Measurements from ENCODE around the gene SLC38A10. TPM values are rescaled to one million over a fixed set of nuclear protein-coding genes. Genes with fewer than 3 reads are reported as not detected.

SLC38A10 gene
- total RNA-seq, 2 donors from 2014 or later, result 83.0 to 129 TPM

DNA sequence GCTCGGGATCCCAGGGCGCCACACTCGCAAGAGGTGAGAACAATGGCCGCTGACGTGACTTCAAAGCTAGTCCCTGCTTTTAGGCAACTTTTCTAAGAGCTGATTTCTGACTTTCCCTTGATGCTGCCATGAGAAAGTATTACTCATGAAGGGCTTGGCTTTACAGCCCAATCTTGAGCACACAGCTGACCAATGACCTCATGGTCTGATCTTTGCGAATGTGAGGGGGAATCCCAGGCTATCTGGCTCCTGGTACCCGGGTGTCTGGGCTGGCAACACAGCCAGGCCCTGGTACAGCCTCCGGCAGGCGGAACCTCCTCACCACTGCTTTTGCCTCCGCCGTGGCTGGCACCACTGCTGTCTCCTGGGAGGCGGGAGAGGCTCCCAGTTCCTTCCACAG is 38.5 kb downstream of the SLC38A10 start:
- TF ChIP-seq, protein P1, sequence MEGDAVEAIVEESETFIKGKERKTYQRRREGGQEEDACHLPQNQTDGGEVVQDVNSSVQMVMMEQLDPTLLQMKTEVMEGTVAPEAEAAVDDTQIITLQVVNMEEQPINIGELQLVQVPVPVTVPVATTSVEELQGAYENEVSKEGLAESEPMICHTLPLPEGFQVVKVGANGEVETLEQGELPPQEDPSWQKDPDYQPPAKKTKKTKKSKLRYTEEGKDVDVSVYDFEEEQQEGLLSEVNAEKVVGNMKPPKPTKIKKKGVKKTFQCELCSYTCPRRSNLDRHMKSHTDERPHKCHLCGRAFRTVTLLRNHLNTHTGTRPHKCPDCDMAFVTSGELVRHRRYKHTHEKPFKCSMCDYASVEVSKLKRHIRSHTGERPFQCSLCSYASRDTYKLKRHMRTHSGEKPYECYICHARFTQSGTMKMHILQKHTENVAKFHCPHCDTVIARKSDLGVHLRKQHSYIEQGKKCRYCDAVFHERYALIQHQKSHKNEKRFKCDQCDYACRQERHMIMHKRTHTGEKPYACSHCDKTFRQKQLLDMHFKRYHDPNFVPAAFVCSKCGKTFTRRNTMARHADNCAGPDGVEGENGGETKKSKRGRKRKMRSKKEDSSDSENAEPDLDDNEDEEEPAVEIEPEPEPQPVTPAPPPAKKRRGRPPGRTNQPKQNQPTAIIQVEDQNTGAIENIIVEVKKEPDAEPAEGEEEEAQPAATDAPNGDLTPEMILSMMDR (IDR thresholded peaks at IDR 0.05), result no peak
- H3K27ac ChIP-seq, result no peak overlapping the region
- peaks cover 29% of the 10 kb centered on the region for H3K36me3 ChIP-seq
- H3K27me3 ChIP-seq (replicated peaks; ENCODE audit: insufficient read depth), result no peaks in the 10 kb centered on the region
- peaks cover 0 to 26% of the 10 kb centered on the region in 2 donors for H3K4me1 ChIP-seq (ENCODE audit: control insufficient read depth in 1 of 2, low read depth in 2 of 2)
- DNase-seq (ENCODE audit: low spot score), result no peak
- no peaks in the 10 kb centered on the region for H3K9me3 ChIP-seq
- no peak overlapping the region for H3K4me3 ChIP-seq
- ATAC-seq (ENCODE audit: insufficient number of reproducible peaks, low FRiP score, low read depth), result no peak

DNA sequence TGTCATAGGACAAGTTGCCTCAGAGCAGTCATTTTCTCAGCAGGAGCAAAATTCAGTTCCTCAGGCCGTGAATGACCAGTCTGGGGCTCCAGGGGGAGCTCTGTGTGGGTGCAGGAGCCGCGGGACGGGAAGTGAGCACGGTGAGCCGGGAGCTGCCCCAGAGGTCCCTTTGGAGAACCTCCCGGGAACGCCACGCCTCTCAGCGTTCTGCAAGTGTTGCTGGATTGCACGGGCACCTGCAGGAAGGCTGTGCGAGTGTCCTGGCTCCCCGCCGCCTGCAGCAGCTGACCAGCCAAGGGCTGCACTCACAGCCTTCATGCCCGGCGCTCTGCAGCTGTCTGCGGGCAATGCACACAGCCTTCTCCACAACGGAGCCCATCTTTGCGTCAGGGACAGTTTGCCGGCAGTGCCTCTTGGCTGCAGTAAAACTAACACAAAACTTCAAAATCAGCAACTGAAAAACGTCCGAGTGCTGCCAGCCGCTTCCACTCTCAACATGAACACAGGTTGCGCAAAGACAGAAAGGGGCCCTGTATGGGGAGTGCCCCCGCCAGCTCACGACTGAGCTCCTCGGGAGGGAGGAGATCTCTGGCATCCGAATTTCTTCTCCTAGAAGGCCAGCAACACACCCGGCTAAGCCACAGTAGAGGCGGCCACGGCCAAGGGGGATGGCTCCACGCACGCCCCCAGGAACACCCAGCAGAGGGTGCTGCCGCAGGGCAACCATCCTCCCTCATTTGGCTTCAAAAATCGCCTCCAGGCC is 40.0 kb downstream of the SLC38A10 start:
- no peaks in the 10 kb centered on the region for H3K9me3 ChIP-seq
- H3K36me3 ChIP-seq, result peaks cover 36% of the 10 kb centered on the region
- TF ChIP-seq, protein P1 (IDR thresholded peaks at IDR 0.05), result peak; percentile 42
- H3K27me3 ChIP-seq (replicated peaks; ENCODE audit: insufficient read depth), result no peaks in the 10 kb centered on the region
- H3K4me1 ChIP-seq (ENCODE audit: control insufficient read depth in 1 of 2, low read depth in 2 of 2), result peaks cover 0 to 26% of the 10 kb centered on the region in 2 donors
- H3K27ac ChIP-seq, result peak overlapping the region in 1 of 2 donors; percentile 49
- peak overlapping the region; percentile 41 for H3K4me3 ChIP-seq
- DNase-seq (ENCODE audit: low spot score), result no peak
- ATAC-seq (ENCODE audit: insufficient number of reproducible peaks, low FRiP score, low read depth), result peak; percentile 13

DNA sequence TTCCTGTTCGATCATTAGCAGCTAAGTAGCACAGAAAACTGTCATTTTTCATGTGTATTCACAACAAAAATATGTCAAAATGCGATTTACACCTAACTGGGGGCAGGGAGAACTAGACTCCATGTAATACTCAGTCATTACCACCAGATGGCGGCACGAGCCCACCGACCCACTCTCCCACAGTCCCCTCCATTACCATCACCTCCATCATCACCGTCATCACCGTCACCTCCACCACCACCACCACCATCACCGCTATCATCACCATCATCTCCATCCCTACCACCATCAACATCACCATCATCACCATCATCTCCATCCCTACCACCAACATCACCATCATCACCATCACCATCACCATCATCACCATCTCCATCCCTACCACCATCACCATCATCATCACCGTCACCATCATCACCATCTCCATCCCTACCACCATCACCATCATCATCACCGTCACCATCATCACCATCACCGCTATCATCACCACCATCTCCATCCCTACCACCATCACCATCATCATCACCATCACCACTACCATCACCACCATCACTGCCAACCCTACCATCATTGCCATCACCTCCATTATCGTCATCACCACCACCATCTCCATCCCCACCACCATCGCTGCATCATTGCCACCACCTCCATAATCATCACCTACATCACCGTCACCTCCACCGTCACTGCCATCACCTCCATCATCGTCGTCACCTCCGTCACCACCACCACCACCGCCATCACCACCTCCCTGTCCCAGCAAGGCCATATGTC is 41.6 kb downstream of the SLC38A10 start:
- peaks cover 23% of the 10 kb centered on the region for H3K36me3 ChIP-seq
- H3K27ac ChIP-seq, result no peak overlapping the region
- H3K9me3 ChIP-seq, result no peaks in the 10 kb centered on the region
- TF ChIP-seq, protein P1 (IDR thresholded peaks at IDR 0.05), result peak; percentile 88
- peaks cover 0 to 26% of the 10 kb centered on the region in 2 donors for H3K4me1 ChIP-seq (ENCODE audit: control insufficient read depth in 1 of 2, low read depth in 2 of 2)
- H3K4me3 ChIP-seq, result no peak overlapping the region
- no peaks in the 10 kb centered on the region for H3K27me3 ChIP-seq (replicated peaks; ENCODE audit: insufficient read depth)
- ATAC-seq (ENCODE audit: insufficient number of reproducible peaks, low FRiP score, low read depth), result no peak
- DNase-seq (ENCODE audit: low spot score), result no peak

DNA sequence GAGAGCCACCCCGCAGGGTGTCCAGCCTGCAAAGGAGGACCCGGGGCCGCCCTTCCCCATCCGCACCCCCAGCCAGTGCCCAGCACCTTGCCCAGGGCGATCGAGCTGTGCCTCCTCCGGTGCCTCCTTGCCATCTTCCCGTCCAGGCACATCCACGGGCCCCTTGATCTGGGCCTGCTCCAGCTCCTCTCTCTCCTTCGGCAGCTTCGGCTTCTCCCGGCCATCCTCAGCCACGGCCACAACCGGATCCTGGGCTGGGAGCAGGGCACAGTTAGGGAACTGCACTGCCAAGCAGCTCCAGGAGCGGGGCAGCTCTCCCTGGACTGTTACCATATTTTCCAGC is 42.1 kb downstream of the SLC38A10 start:
- peaks cover 20% of the 10 kb centered on the region for H3K36me3 ChIP-seq
- DNase-seq (ENCODE audit: low spot score), result no peak

More for the DNA sequence above, 42.1 kb downstream of the SLC38A10 start:
- no peak for ATAC-seq (ENCODE audit: insufficient number of reproducible peaks, low FRiP score, low read depth)
- TF ChIP-seq, protein P1 (IDR thresholded peaks at IDR 0.05), result no peak
- H3K9me3 ChIP-seq, result no peaks in the 10 kb centered on the region
- no peak overlapping the region for H3K4me3 ChIP-seq
- H3K27ac ChIP-seq, result no peak overlapping the region
- H3K4me1 ChIP-seq (ENCODE audit: control insufficient read depth in 1 of 2, low read depth in 2 of 2), result peaks cover 0 to 26% of the 10 kb centered on the region in 2 donors
- no peaks in the 10 kb centered on the region for H3K27me3 ChIP-seq (replicated peaks; ENCODE audit: insufficient read depth)
